Muscle layer of colon (tissue), 2 donors: ENCODE measurements around the gene MBOAT2.

Experiments used
- H3K27ac ChIP-seq: one replicate; pipeline ENCODE4 v1.7.0; 2013; ENCODE audit warnings: low read depth, mild to moderate bottlenecking, low read length, moderate library complexity
- H3K27me3 ChIP-seq, 2 donors: one replicate each; pipeline ENCODE4 v1.7.0; 2013; ENCODE audit warnings: low read length in 2 of 2, mild to moderate bottlenecking in 2 of 2; ENCODE audit not compliant: insufficient read depth in 2 of 2, control insufficient read depth in 1 of 2
- H3K36me3 ChIP-seq: one replicate; pipeline ENCODE4 v1.7.0; 2013; ENCODE audit warnings: mild to moderate bottlenecking, low read length; ENCODE audit not compliant: insufficient read depth
- H3K4me1 ChIP-seq: one replicate; pipeline ENCODE4 v1.7.0; 2013; ENCODE audit warnings: mild to moderate bottlenecking, low read length; ENCODE audit not compliant: insufficient read depth
- H3K4me3 ChIP-seq, 2 donors: one replicate each; pipeline ENCODE4 v1.7.0; 2013; ENCODE audit warnings: low read length in 2 of 2, low read depth in 1 of 2, mild to moderate bottlenecking in 1 of 2, moderate library complexity in 1 of 2
- H3K9ac ChIP-seq: one replicate; pipeline ENCODE4 v1.7.0; 2013; ENCODE audit warnings: low read length
- H3K9me3 ChIP-seq: one replicate; pipeline ENCODE4 v1.7.0; 2013; ENCODE audit warnings: mild to moderate bottlenecking, low read length
- donor health status: abdominal sarcoma.
- donor health status: Adenocarcinoma of cecum.

MBOAT2 gene

GRCh38 chr2:9031246-9031645 is 27.8 kb upstream of the MBOAT2 start:
- Histone ChIP-seq H3K4me3 (no peak overlapping the region), H3K27me3 (no peaks in the 10 kb centered on the region), H3K36me3 (no peaks in the 10 kb centered on the region), H3K9ac (no peak overlapping the region), H3K27ac (no peak overlapping the region), H3K4me1 (no peaks in the 10 kb centered on the region), H3K9me3 (no peaks in the 10 kb centered on the region)

- Histone ChIP-seq H3K4me3 (no peak overlapping the region), H3K4me1 (no peaks in the 10 kb centered on the region), H3K9ac (no peak overlapping the region), H3K9me3 (no peaks in the 10 kb centered on the region), H3K27me3 (no peaks in the 10 kb centered on the region), H3K27ac (no peak overlapping the region), H3K36me3 (no peaks in the 10 kb centered on the region)
Observed at GRCh38 chr2:9030841-9031240, 27.4 kb upstream of the MBOAT2 start.

GRCh38 chr2:9030190-9030589 is 26.7 kb upstream of the MBOAT2 start:
- H3K9me3 ChIP-seq: no peaks in the 10 kb centered on the region
- H3K27ac ChIP-seq: no peak overlapping the region

GRCh38 chr2:9029721-9030120 is 26.2 kb upstream of the MBOAT2 start:
- H3K4me1 ChIP-seq: no peaks in the 10 kb centered on the region
- H3K27ac ChIP-seq: no peak overlapping the region
- no peaks in the 10 kb centered on the region for H3K9me3 ChIP-seq
- H3K4me3 ChIP-seq: no peak overlapping the region
- H3K9ac ChIP-seq: no peak overlapping the region
- no peaks in the 10 kb centered on the region for H3K27me3 ChIP-seq
- no peaks in the 10 kb centered on the region for H3K36me3 ChIP-seq

More at GRCh38 chr2:9030190-9030589, 26.7 kb upstream of the MBOAT2 start:
- Histone ChIP-seq H3K9ac (no peak overlapping the region), H3K4me3 (no peak overlapping the region), H3K27me3 (no peaks in the 10 kb centered on the region), H3K36me3 (no peaks in the 10 kb centered on the region), H3K4me1 (no peaks in the 10 kb centered on the region)

- no peak overlapping the region for H3K4me3 ChIP-seq
- no peaks in the 10 kb centered on the region for H3K9me3 ChIP-seq
Observed at GRCh38 chr2:9027884-9028283, 24.4 kb upstream of the MBOAT2 start.

GRCh38 chr2:9025746-9026145 is 22.3 kb upstream of the MBOAT2 start:
- Histone ChIP-seq H3K36me3 (no peaks in the 10 kb centered on the region), H3K27ac (no peak overlapping the region), H3K27me3 (no peaks in the 10 kb centered on the region), H3K9ac (no peak overlapping the region), H3K9me3 (no peaks in the 10 kb centered on the region), H3K4me1 (no peaks in the 10 kb centered on the region), H3K4me3 (no peak overlapping the region)

More at GRCh38 chr2:9027884-9028283, 24.4 kb upstream of the MBOAT2 start:
- Histone ChIP-seq H3K27ac (no peak overlapping the region), H3K36me3 (no peaks in the 10 kb centered on the region), H3K27me3 (no peaks in the 10 kb centered on the region), H3K4me1 (no peaks in the 10 kb centered on the region), H3K9ac (no peak overlapping the region)

GRCh38 chr2:9024575-9024974 is 21.1 kb upstream of the MBOAT2 start:
- Histone ChIP-seq H3K4me3 (no peak overlapping the region), H3K4me1 (no peaks in the 10 kb centered on the region), H3K27me3 (no peaks in the 10 kb centered on the region), H3K9ac (no peak overlapping the region), H3K36me3 (no peaks in the 10 kb centered on the region), H3K9me3 (no peaks in the 10 kb centered on the region), H3K27ac (no peak overlapping the region)

- Histone ChIP-seq H3K9ac (no peak overlapping the region), H3K4me1 (no peaks in the 10 kb centered on the region), H3K27ac (no peak overlapping the region), H3K36me3 (no peaks in the 10 kb centered on the region), H3K27me3 (no peaks in the 10 kb centered on the region), H3K9me3 (no peaks in the 10 kb centered on the region), H3K4me3 (no peak overlapping the region)
Observed at GRCh38 chr2:9021563-9022211, 18.2 kb upstream of the MBOAT2 start.

- no peak overlapping the region for H3K9ac ChIP-seq
- no peaks in the 10 kb centered on the region for H3K9me3 ChIP-seq
- no peaks in the 10 kb centered on the region for H3K36me3 ChIP-seq
- H3K4me1 ChIP-seq: no peaks in the 10 kb centered on the region
- no peaks in the 10 kb centered on the region for H3K27me3 ChIP-seq
- no peak overlapping the region for H3K4me3 ChIP-seq
- no peak overlapping the region for H3K27ac ChIP-seq
Observed at GRCh38 chr2:9020267-9020666, 16.8 kb upstream of the MBOAT2 start.

- Histone ChIP-seq H3K27me3 (no peaks in the 10 kb centered on the region), H3K9me3 (no peaks in the 10 kb centered on the region)
Observed at GRCh38 chr2:9018534-9018933, 15.1 kb upstream of the MBOAT2 start.

GRCh38 chr2:9018109-9018508 is 14.6 kb upstream of the MBOAT2 start:
- no peaks in the 10 kb centered on the region for H3K4me1 ChIP-seq

More at GRCh38 chr2:9018534-9018933, 15.1 kb upstream of the MBOAT2 start:
- no peak overlapping the region for H3K4me3 ChIP-seq
- no peak overlapping the region for H3K9ac ChIP-seq
- H3K4me1 ChIP-seq: no peaks in the 10 kb centered on the region
- no peak overlapping the region for H3K27ac ChIP-seq
- H3K36me3 ChIP-seq: no peaks in the 10 kb centered on the region

GRCh38 chr2:9017411-9017810 is 13.9 kb upstream of the MBOAT2 start:
- Histone ChIP-seq H3K9me3 (no peaks in the 10 kb centered on the region), H3K36me3 (no peaks in the 10 kb centered on the region), H3K9ac (no peak overlapping the region), H3K4me3 (no peak overlapping the region), H3K27me3 (no peaks in the 10 kb centered on the region), H3K4me1 (no peaks in the 10 kb centered on the region), H3K27ac (no peak overlapping the region)

More at GRCh38 chr2:9018109-9018508, 14.6 kb upstream of the MBOAT2 start:
- H3K36me3 ChIP-seq: no peaks in the 10 kb centered on the region
- no peak overlapping the region for H3K27ac ChIP-seq
- no peaks in the 10 kb centered on the region for H3K9me3 ChIP-seq
- no peak overlapping the region for H3K9ac ChIP-seq
- H3K4me3 ChIP-seq: no peak overlapping the region
- no peaks in the 10 kb centered on the region for H3K27me3 ChIP-seq
